HEK293 (cell line): ENCODE results near the gene SPOUT1.

Experiments used
- GLI4 ChIP-seq: fragments of 450-650 bp; formaldehyde crosslinking; IDR thresholded peaks from 2 replicates; pipeline ENCODE4 v1.5.1; 2016; ENCODE audit warnings: missing biosample characterization, missing genetic modification characterization
- MEIS1 ChIP-seq: sonication (generic); formaldehyde crosslinking; IDR thresholded peaks from 2 replicates; pipeline ENCODE4 v1.8.1; 2022; ENCODE audit warnings: missing genetic modification reagents, mild to moderate bottlenecking, borderline replicate concordance
- ZBTB8A ChIP-seq: fragments of 450-650 bp; formaldehyde crosslinking; IDR thresholded peaks from 2 replicates; pipeline ENCODE4 v1.5.1; 2016; ENCODE audit warnings: missing biosample characterization, missing genetic modification characterization
- ZNF350 ChIP-seq: fragments of 450-650 bp; formaldehyde crosslinking; IDR thresholded peaks from 2 replicates; pipeline ENCODE4 v1.5.0; 2017; ENCODE audit warnings: missing biosample characterization, mild to moderate bottlenecking, missing genetic modification characterization
- ZNF530 ChIP-seq: fragments of 450-650 bp; formaldehyde crosslinking; IDR thresholded peaks from 2 replicates; pipeline ENCODE4 v1.5.1; 2016; ENCODE audit warnings: low read depth, missing biosample characterization, missing genetic modification characterization
- ZNF561 ChIP-seq: fragments of 450-650 bp; IDR thresholded peaks from 2 replicates; pipeline ENCODE4 v1.5.1; 2018; ENCODE audit warnings: missing biosample characterization, missing genetic modification characterization, borderline replicate concordance
- ZNF777 ChIP-seq: fragments of 450-650 bp; formaldehyde crosslinking; IDR thresholded peaks from 2 replicates; pipeline ENCODE4 v1.5.1; 2017; ENCODE audit warnings: missing biosample characterization, missing genetic modification characterization, borderline replicate concordance
- ZSCAN16 ChIP-seq: fragments of 450-650 bp; formaldehyde crosslinking; IDR thresholded peaks from 2 replicates; pipeline ENCODE4 v1.5.1; 2016; ENCODE audit warnings: missing biosample characterization, missing genetic modification characterization
- TF ChIP-seq, protein P1 (sequence below): fragments of 450-650 bp; formaldehyde crosslinking; IDR thresholded peaks from 2 replicates; pipeline ENCODE4 v1.5.1; 2016; ENCODE audit warnings: missing biosample characterization, missing genetic modification characterization
- TF ChIP-seq, protein P2 (sequence below): fragments of 450-650 bp; formaldehyde crosslinking; IDR thresholded peaks from 2 replicates; pipeline ENCODE4 v1.5.0; 2017; ENCODE audit warnings: missing biosample characterization, missing genetic modification characterization, borderline replicate concordance
- TF ChIP-seq, protein P3 (sequence below): fragments of 450-650 bp; formaldehyde crosslinking; IDR thresholded peaks from 2 replicates; pipeline ENCODE4 v1.5.1; 2017; ENCODE audit warnings: missing biosample characterization, missing genetic modification characterization

DNA sequence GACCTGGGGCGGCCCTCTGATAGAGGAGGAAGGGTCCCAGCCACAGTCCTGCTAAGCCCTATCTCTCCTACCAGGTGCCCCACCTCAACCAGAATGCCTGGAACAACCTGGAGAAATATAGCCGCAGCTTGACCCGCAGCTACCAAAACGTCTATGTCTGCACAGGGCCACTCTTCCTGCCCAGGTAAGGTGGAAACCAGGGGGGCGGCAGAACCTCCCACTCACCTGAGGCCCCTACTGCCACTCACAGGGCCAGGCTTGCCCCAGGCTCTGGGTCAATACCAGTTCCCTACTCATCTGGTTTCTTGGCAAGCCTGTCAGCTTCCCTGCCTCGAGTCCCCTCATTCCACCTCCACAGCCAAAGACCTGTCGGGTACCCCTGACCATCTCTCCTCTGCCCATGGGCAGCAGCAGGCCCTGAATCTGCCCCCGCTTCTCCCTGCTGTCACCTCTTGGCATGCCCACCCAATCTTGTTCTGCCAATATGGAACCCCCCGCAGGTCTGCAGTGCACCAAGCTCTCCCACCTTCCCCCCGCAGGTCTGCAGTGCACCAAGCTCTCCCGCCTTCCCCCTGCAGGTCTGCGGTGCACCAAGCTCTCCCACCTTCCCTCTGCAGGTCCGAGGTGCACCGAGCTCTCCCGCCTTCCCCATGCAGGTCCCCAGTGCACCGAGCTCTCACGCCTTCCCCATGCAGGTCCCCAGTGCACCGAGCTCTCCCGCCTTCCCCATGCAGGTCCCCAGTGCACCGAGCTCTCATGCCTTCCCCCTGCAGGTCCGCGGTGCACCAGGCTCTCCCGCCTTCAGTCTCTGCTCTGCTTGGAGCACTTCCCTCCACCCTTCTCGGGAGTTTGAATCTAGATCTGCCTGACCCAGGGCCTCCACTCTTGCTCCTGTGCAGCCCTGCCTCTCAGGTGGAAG, 8.7 kb downstream of the SPOUT1 start:
- TF ChIP-seq, protein P1, sequence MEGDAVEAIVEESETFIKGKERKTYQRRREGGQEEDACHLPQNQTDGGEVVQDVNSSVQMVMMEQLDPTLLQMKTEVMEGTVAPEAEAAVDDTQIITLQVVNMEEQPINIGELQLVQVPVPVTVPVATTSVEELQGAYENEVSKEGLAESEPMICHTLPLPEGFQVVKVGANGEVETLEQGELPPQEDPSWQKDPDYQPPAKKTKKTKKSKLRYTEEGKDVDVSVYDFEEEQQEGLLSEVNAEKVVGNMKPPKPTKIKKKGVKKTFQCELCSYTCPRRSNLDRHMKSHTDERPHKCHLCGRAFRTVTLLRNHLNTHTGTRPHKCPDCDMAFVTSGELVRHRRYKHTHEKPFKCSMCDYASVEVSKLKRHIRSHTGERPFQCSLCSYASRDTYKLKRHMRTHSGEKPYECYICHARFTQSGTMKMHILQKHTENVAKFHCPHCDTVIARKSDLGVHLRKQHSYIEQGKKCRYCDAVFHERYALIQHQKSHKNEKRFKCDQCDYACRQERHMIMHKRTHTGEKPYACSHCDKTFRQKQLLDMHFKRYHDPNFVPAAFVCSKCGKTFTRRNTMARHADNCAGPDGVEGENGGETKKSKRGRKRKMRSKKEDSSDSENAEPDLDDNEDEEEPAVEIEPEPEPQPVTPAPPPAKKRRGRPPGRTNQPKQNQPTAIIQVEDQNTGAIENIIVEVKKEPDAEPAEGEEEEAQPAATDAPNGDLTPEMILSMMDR, result no peak
- TF ChIP-seq ZNF350 (tag by site-specific recombination) (no peak), MEIS1 (no peak), ZNF561 (tag by site-specific recombination) (no peak), ZSCAN16 (tag by site-specific recombination) (no peak), ZNF777 (tag by site-specific recombination) (no peak), ZNF530 (tag by site-specific recombination) (no peak), ZBTB8A (tag by site-specific recombination) (no peak), GLI4 (tag by site-specific recombination) (no peak)
- TF ChIP-seq, protein P2, sequence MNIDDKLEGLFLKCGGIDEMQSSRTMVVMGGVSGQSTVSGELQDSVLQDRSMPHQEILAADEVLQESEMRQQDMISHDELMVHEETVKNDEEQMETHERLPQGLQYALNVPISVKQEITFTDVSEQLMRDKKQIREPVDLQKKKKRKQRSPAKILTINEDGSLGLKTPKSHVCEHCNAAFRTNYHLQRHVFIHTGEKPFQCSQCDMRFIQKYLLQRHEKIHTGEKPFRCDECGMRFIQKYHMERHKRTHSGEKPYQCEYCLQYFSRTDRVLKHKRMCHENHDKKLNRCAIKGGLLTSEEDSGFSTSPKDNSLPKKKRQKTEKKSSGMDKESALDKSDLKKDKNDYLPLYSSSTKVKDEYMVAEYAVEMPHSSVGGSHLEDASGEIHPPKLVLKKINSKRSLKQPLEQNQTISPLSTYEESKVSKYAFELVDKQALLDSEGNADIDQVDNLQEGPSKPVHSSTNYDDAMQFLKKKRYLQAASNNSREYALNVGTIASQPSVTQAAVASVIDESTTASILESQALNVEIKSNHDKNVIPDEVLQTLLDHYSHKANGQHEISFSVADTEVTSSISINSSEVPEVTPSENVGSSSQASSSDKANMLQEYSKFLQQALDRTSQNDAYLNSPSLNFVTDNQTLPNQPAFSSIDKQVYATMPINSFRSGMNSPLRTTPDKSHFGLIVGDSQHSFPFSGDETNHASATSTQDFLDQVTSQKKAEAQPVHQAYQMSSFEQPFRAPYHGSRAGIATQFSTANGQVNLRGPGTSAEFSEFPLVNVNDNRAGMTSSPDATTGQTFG (tag by site-specific recombination), result no peak
- TF ChIP-seq, protein P3, sequence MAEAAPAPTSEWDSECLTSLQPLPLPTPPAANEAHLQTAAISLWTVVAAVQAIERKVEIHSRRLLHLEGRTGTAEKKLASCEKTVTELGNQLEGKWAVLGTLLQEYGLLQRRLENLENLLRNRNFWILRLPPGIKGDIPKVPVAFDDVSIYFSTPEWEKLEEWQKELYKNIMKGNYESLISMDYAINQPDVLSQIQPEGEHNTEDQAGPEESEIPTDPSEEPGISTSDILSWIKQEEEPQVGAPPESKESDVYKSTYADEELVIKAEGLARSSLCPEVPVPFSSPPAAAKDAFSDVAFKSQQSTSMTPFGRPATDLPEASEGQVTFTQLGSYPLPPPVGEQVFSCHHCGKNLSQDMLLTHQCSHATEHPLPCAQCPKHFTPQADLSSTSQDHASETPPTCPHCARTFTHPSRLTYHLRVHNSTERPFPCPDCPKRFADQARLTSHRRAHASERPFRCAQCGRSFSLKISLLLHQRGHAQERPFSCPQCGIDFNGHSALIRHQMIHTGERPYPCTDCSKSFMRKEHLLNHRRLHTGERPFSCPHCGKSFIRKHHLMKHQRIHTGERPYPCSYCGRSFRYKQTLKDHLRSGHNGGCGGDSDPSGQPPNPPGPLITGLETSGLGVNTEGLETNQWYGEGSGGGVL (tag by site-specific recombination), result no peak
